Astrocyte of the spinal cord (primary cell): ENCODE data around the gene ST14.
"Not testable (repeated sequence)": the region's sequence is repeated elsewhere in the genome, so short reads cannot be mapped to it uniquely, and the experiment has no call there.

Source experiments
- DNase-seq: peaks from one replicate; pipeline ENCODE4 v3.0.0; 2011; ENCODE audit warnings: low read depth, low spot score
- H3K4me3 ChIP-seq: 2 replicates; pipeline ENCODE4 v1.5.1; 2011; ENCODE audit warnings: low read depth, mild to moderate bottlenecking, low read length, moderate library complexity
- in situ Hi-C: cut with HindIII; loops from 2 replicates; pipeline ENCODE4 v1.10.0; 2017; ENCODE audit warnings: low sequenced_read_pairs
- TF ChIP-seq, protein P1 (sequence below): IDR thresholded peaks from 2 replicates; pipeline ENCODE4 v1.5.1; 2012; ENCODE audit warnings: low read depth, mild to moderate bottlenecking, low read length, inconsistent platforms

The ST14 gene

DNA sequence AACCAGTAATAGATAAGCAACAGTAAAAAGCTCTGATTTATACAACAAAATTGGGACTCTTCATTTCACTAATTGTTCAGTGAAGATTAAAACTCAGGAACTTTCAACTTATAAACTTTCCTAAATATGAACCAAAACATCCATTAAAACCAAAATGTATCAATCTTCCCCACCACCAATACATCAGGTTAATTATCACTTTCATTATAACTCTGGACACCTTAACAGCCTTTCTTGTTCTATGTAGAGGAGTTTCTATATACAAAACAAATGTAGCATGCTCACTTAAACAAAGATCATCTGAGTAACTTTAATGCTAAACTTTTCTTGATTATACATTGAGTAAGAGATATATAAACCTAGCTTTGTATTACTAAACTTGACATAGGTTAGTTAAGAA lies 74.7 kb downstream of the ST14 start:
- DNase-seq, result no peak
- TF ChIP-seq, protein P1, sequence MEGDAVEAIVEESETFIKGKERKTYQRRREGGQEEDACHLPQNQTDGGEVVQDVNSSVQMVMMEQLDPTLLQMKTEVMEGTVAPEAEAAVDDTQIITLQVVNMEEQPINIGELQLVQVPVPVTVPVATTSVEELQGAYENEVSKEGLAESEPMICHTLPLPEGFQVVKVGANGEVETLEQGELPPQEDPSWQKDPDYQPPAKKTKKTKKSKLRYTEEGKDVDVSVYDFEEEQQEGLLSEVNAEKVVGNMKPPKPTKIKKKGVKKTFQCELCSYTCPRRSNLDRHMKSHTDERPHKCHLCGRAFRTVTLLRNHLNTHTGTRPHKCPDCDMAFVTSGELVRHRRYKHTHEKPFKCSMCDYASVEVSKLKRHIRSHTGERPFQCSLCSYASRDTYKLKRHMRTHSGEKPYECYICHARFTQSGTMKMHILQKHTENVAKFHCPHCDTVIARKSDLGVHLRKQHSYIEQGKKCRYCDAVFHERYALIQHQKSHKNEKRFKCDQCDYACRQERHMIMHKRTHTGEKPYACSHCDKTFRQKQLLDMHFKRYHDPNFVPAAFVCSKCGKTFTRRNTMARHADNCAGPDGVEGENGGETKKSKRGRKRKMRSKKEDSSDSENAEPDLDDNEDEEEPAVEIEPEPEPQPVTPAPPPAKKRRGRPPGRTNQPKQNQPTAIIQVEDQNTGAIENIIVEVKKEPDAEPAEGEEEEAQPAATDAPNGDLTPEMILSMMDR, result no peak
- in situ Hi-C loops, result no loop called here
- H3K4me3 ChIP-seq, result no peak overlapping the region

GRCh38 chr11:130237282-130238006 lies 77.9 kb downstream of the ST14 start:
- no peak for DNase-seq
- no peak overlapping the region for H3K4me3 ChIP-seq
- TF ChIP-seq, protein P1, result no peak
- in situ Hi-C loops, result no loop called here

DNA sequence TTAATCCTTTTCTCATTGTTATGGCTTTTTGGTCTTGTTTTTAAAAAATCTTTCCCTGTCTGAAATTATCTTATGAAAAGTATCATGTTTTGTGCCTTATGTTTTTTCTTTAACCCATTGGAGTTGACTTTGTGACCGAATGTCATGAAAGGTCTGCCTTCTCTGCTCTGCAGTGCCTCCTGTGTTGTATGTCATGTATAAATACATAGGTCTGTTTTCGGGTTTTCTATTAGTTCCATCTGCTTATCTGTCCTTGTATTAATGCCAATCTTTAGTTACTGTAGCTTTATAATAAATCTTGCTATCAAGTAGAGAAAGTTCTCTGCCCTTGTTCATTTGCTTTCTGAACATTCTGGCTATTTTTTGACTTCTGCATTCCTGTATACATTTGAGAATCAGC lies 82.1 kb downstream of the ST14 start:
- in situ Hi-C loops, result no loop called here
- no peak overlapping the region for H3K4me3 ChIP-seq
- DNase-seq, result no peak
- TF ChIP-seq, protein P1, result no peak

DNA sequence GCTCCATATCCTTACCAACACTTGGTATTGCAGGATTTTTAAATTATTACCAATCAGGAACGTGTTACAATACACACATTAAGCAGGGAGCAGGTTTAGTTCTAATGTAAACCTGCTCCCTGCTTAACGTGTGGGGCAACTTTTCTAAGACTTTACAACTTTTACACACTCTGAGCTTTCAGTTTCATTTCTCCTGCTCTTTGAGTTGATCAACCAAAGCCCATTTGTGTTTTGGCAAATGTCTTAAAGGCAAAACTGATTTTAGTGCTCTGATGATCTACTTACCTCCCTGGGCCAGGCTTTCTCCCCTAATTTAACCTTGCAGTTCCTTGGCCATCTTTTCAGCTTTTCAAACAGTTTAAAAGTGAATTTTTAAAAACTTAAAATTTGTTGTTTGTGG lies 84.2 kb downstream of the ST14 start:
- no peak for DNase-seq
- no peak overlapping the region for H3K4me3 ChIP-seq
- TF ChIP-seq, protein P1, result no peak
- in situ Hi-C loops, result no loop called here

DNA sequence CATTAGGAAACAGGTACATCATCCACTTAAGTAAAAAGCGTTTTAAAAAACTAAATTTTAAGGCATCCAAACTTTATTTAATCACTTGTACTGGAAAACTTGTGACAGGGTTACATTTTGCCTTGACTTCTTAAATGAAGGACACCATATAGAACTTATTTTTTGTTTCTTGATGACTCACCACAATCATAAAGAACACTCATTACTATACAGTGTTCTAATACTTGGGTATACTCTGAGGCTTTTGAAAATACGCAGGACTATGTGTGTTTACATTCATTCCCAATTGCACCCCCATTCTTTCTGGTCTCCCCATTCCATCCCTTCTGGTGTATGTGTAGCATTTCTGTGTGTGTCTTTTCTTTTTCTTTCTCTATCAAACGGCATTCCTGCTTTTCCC lies 85.3 kb downstream of the ST14 start:
- no peak for DNase-seq
- no peak overlapping the region for H3K4me3 ChIP-seq
- TF ChIP-seq, protein P1, result no peak
- in situ Hi-C loops, result no loop called here

DNA sequence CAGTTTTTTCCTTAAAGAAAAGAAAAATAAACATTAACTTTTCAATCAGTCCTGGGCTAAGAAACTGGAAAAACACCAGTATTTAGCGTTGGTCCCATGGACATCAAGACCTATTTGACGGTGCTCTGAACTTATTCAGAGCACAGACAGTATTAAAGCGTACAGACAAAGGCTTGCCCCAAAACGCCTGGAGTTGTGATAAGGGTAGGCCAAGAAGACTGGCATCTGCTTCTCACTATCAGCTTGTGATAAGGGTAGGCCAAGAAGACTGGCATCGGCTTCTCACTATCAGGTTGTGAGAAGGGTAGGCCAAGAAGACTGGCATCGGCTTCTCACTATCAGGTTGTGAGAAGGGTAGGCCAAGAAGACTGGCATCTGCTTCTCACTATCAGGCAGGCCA lies 85.8 kb downstream of the ST14 start:
- H3K4me3 ChIP-seq, in situ Hi-C loops, DNase-seq: not testable (repeated sequence)

DNA sequence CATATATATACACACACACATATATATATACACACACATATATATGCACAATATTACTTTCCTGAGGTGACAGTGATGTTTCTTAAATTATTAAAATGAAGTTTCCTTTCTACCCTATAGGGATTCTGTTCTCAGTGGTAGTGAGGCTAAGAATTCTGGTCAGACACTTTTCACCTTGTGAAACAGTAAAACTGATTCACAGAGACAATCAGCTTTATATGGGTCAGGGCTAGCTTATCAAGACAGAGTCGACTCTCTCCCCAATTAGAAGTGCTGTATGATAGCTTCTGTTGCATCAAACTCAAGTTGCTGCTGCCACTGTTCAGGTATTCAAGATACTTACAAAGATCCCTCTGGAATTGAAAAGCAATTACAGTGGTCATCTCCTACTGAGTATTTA lies 86.7 kb downstream of the ST14 start:
- DNase-seq, result no peak
- TF ChIP-seq, protein P1, result no peak
- no peak overlapping the region for H3K4me3 ChIP-seq
- in situ Hi-C loops, result no loop called here
